NCI-H2196 treated with DMSO at 0.1 percent for 48 hours (cell line): ENCODE data around the gene DCXR.

Experiments used
- DNase-seq: peaks from one replicate; lab custom pipeline; 2025; ENCODE audit not compliant: unreplicated experiment; lab: John Stamatoyannopoulos, UW

Gene DCXR

GRCh38 chr17:82012261-82012639 is 25.2 kb downstream of the DCXR start:
- no peak for DNase-seq

- no peak for DNase-seq
Measured at GRCh38 chr17:82011617-82012187, 25.8 kb downstream of the DCXR start.

GRCh38 chr17:82010575-82011525 is 26.6 kb downstream of the DCXR start:
- DNase-seq: no peak

- DNase-seq: no peak
Measured at GRCh38 chr17:82009413-82009812, 28.1 kb downstream of the DCXR start.

- DNase-seq: no peak
Measured at GRCh38 chr17:82008941-82009405, 28.5 kb downstream of the DCXR start.

GRCh38 chr17:82008258-82008940 is 29.1 kb downstream of the DCXR start:
- DNase-seq: no peak

GRCh38 chr17:82007495-82008257 is 29.8 kb downstream of the DCXR start:
- DNase-seq: no peak

GRCh38 chr17:82007228-82007494 is 30.3 kb downstream of the DCXR start:
- no peak for DNase-seq

- DNase-seq: no peak
Measured at GRCh38 chr17:82006468-82007227, 30.8 kb downstream of the DCXR start.

- DNase-seq: no peak
Measured at GRCh38 chr17:82005701-82006348, 31.7 kb downstream of the DCXR start.

GRCh38 chr17:82004517-82005455 is 32.7 kb downstream of the DCXR start:
- no peak for DNase-seq

GRCh38 chr17:82003411-82004381 is 33.8 kb downstream of the DCXR start:
- DNase-seq: no peak

GRCh38 chr17:82001571-82002056 is 35.9 kb downstream of the DCXR start:
- DNase-seq: no peak

- no peak for DNase-seq
Measured at GRCh38 chr17:82000803-82001570, 36.5 kb downstream of the DCXR start.

GRCh38 chr17:81999976-82000802 is 37.3 kb downstream of the DCXR start:
- DNase-seq: no peak

- no peak for DNase-seq
Measured at GRCh38 chr17:81999587-81999975, 37.9 kb downstream of the DCXR start.
